Cardiac fibroblast (primary cell): Measurements from ENCODE around the gene VANGL1.

Experiments used
- DNase-seq, 2 donors: peaks; one replicate each; pipeline versions ENCODE4 v3.0.0 to v3.0.0-alpha.2; 2010; ENCODE audit warnings: low read depth in 2 of 2
- H3K4me3 ChIP-seq, 2 donors: replicated peaks in 1 of 2; 1 replicate in 1 of 2; 2 replicates in 1 of 2; pipeline ENCODE4 v1.5.1; 2011; ENCODE audit warnings: low read depth in 2 of 2, low read length in 2 of 2, mild to moderate bottlenecking in 2 of 2, moderate library complexity in 1 of 2
- TF ChIP-seq, protein P1 (sequence below): IDR thresholded peaks from one replicate; pipeline ENCODE4 v1.5.1; 2011; ENCODE audit warnings: low read depth, mild to moderate bottlenecking, low read length, inconsistent platforms

The VANGL1 gene

DNA sequence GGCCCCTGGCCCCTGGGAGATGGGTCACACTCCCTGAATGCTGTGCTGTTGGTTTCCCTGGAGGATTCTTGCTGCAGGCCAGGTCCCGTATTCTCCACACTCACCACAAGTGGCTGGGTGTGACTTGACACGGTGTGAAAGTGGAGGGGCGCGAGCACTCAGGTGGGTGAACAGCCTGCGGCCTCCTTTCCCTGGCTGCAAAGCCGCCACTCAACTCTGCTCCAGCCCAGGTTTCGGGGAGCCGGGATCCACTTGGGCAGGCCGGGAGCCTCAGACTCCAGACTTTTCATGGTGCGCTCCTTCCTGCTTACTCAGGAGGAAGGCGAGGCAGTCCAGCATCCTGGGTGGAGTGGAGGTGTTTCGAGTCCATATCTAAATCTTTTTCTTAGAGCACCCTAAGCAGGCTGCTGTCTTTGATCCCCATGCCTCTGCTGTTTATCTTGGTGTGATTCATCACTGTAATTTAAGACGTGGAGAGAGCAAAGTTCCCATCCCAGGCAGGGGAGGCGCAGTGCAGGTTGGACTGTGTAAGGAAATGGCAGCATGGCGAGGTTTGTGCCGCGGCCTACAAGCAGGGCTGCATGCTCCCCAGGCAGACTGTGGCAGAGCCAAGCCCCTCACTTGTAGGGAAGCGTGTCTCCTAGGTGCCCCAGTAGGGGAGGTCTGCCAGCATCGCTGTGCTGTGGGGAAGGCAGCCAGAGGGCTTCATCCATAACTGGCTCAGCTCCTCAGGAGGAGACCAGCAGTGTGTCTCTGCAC, 29.6 kb downstream of the VANGL1 start:
- TF ChIP-seq, protein P1, sequence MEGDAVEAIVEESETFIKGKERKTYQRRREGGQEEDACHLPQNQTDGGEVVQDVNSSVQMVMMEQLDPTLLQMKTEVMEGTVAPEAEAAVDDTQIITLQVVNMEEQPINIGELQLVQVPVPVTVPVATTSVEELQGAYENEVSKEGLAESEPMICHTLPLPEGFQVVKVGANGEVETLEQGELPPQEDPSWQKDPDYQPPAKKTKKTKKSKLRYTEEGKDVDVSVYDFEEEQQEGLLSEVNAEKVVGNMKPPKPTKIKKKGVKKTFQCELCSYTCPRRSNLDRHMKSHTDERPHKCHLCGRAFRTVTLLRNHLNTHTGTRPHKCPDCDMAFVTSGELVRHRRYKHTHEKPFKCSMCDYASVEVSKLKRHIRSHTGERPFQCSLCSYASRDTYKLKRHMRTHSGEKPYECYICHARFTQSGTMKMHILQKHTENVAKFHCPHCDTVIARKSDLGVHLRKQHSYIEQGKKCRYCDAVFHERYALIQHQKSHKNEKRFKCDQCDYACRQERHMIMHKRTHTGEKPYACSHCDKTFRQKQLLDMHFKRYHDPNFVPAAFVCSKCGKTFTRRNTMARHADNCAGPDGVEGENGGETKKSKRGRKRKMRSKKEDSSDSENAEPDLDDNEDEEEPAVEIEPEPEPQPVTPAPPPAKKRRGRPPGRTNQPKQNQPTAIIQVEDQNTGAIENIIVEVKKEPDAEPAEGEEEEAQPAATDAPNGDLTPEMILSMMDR: no peak
- DNase-seq: peak in 1 of 2 donors; percentile 15
- H3K4me3 ChIP-seq: no peak overlapping the region

DNA sequence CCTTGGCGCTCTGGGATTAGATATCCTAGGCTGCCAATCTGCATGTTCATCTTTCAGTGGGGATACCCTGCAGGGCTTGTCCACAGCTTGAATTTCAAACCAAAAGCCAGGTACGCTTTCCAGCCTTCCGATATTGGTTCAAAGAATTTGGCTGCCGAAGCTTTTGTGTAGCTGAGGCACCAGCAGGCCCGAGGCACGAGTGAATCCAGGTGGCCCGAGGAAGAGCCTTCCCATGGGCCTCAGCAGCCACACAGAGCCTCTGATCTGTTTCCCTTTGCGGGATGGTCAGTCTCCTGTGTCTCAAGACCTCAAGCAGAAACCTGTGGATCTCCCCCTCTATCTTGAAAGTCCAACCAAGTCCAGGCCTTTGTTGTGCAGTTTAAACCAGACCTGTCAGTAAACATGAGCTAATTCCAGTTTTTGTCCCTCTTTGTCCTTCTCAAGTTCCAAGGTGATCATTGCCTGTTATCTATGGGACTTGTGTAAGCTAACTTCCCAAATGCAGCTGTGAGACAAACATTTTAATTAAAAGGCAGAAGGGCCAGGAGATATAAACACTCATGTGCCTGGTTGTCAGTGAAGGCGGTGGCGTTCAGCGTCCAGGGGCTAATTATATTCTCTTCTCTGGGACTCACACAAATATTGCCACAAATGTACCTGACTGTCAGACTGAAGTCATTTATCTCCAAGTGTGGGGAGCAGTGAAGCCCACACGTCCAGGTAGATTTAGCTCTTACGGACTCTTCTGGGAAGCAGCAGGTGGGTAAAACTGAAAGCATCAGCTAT, 30.6 kb downstream of the VANGL1 start:
- TF ChIP-seq, protein P1: no peak
- no peak overlapping the region for H3K4me3 ChIP-seq
- DNase-seq: no peak

DNA sequence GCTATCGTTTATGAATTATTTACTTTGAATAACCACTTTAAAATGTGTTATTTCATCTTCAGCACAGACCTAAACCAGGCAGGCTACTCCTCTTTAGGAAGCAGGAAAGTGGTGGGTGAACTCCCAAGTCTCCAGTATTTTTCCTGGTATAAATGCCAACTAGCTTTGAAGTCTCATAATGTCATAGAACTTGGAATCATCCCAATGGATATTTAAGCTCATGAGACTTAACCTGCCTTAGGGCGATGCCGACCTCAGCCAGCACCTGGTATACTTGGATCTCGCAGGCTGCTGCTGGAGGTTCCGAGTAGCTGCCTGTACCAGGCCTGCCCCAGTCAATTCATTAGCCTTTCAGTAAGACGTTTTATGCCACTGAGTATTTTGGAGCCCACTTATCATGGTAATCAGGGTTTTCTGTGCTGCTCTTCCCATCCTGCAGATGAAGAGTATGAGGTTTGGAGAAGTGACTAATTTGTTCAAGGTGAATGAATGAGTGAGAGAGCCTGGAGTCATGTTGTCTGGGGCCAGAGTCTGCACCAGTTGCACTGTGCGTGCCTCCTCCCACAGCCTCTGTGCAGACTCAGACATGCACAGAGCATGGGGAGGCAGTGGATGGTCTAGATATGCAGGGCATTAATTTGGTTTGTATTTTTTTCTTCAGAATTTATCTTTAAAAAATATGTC, 34.9 kb downstream of the VANGL1 start:
- no peak for DNase-seq
- TF ChIP-seq, protein P1: no peak
- H3K4me3 ChIP-seq: no peak overlapping the region

DNA sequence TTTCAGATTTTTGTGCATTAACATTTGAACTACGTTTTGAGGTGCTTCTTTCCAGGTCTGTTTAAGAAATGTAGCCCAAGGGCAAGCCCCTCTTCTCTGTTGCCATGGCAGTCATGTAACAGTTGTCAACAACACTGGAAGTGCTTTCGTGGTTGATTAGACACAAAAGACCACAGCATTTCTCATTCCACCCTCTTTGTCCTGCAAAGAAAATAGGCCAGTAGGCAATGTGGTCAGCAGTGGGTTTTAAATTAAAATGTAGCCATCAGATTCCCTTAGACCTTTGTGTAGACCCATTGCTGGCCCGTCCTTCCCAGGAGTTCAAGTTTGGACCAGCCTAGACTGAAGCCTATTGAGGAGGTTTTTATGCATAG, 35.4 kb downstream of the VANGL1 start:
- no peak overlapping the region for H3K4me3 ChIP-seq
- TF ChIP-seq, protein P1: no peak
- DNase-seq: peak; percentile 8 to 15

DNA sequence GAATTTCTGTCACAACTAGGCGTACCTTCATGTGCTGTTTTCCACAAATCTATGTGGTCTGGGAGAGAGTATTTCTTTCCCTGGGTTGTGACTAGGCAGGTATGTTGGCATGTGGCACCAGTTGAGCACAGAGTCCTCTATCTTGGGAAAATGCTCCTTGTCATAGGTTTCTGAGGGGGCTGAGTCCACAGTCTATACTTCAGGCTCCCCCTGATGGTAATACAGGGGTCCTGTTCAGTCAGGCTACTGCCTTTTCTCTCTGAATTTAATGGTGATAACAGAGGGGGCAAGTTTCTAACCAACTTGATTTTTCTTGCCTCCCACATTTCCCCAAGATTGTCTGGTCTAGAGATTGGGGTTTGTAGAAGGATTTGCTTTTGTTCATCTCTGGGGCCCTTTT, 35.8 kb downstream of the VANGL1 start:
- no peak for DNase-seq
- H3K4me3 ChIP-seq: no peak overlapping the region
- TF ChIP-seq, protein P1: no peak

DNA sequence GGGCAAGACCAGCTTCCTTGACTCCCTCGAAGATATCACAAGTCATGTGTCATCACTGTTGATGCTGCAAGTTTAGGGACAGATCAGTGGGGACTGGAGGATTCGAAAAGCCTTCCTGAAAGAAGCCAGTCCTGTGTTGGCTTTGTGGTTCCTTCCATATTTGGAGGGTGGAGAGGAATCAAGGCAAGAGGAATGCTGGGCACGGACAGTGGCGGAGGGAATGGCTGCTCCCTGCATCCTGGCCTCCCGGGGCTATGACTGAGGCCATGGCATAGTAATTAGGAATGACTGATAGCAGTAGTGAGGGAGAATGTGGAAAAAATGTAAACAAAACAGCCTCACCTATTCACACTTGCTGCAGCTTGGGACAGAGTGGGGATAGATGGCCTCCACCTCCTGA, 36.4 kb downstream of the VANGL1 start:
- H3K4me3 ChIP-seq: no peak overlapping the region
- TF ChIP-seq, protein P1: no peak
- no peak for DNase-seq
